IMR-90 (cell line): ENCODE measurements around the gene MORF4L1.

Experiments
- CEBPB ChIP-seq: IDR thresholded peaks from 2 replicates; pipeline ENCODE4 v1.6.1; 2012; ENCODE audit warnings: low read depth, low read length, improper control_type of control experiment
- MAFK ChIP-seq: IDR thresholded peaks from 2 replicates; pipeline ENCODE4 v1.6.1; 2012; ENCODE audit warnings: low read depth, low read length, improper control_type of control experiment
- MXI1 ChIP-seq: IDR thresholded peaks from 2 replicates; pipeline ENCODE4 v1.6.1; 2012; ENCODE audit warnings: low read depth, mild to moderate bottlenecking, low read length, moderate library complexity, borderline replicate concordance
- NFE2L2 ChIP-seq: fragments of 150-350 bp; IDR thresholded peaks from 2 replicates; pipeline ENCODE4 v1.6.1; 2016; ENCODE audit warnings: low read depth, mild to moderate bottlenecking, low read length
- POLR2A ChIP-seq: IDR thresholded peaks from 2 replicates; pipeline ENCODE4 v1.6.1; 2012; ENCODE audit warnings: mild to moderate bottlenecking, low read depth, low read length
- RAD21 ChIP-seq: IDR thresholded peaks from 2 replicates; pipeline ENCODE4 v1.6.1; 2012; ENCODE audit warnings: low read length, improper control_type of control experiment
- RCOR1 ChIP-seq: IDR thresholded peaks from 2 replicates; pipeline ENCODE4 v1.6.1; 2012; ENCODE audit warnings: mild to moderate bottlenecking, low read length, improper control_type of control experiment; ENCODE audit not compliant: insufficient replicate concordance
- RFX5 ChIP-seq: IDR thresholded peaks from 2 replicates; pipeline ENCODE4 v1.8.0; 2012; ENCODE audit warnings: low read depth, mild to moderate bottlenecking, low read length, moderate library complexity
- TF ChIP-seq, protein P1 (sequence below): conservative IDR thresholded peaks from 2 replicates; pipeline ENCODE4 v1.5.1; 2012; ENCODE audit warnings: mild to moderate bottlenecking, low read depth, low read length, improper control_type of control experiment
- TF ChIP-seq, protein P2 (sequence below): fragments of 150-350 bp; IDR thresholded peaks from 2 replicates; pipeline ENCODE4 v1.6.1; 2017; ENCODE audit warnings: mild to moderate bottlenecking, antibody characterized with exemption, low read length, low read depth

DNA sequence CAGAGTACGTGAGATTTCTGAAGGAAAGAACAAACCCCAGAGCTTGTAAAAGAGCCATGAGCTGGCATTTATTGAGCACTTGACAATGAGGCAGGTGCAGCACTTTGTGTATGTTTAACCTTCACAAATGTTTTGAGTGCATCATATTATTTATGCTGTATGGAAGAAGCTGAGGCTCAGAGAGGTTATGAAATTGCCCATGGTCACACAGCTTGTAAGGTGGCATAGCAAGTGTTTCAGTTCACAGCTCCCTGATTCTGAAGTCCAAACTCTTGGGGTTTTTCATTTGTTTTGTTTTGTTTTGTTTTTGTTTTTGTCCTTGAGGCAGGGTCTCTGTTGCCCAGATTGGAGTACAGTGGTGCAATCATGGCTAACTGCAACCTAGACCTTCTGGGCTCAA is 36.4 kb upstream of the MORF4L1 start:
- TF ChIP-seq, protein P1, sequence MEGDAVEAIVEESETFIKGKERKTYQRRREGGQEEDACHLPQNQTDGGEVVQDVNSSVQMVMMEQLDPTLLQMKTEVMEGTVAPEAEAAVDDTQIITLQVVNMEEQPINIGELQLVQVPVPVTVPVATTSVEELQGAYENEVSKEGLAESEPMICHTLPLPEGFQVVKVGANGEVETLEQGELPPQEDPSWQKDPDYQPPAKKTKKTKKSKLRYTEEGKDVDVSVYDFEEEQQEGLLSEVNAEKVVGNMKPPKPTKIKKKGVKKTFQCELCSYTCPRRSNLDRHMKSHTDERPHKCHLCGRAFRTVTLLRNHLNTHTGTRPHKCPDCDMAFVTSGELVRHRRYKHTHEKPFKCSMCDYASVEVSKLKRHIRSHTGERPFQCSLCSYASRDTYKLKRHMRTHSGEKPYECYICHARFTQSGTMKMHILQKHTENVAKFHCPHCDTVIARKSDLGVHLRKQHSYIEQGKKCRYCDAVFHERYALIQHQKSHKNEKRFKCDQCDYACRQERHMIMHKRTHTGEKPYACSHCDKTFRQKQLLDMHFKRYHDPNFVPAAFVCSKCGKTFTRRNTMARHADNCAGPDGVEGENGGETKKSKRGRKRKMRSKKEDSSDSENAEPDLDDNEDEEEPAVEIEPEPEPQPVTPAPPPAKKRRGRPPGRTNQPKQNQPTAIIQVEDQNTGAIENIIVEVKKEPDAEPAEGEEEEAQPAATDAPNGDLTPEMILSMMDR = no peak
- TF ChIP-seq RCOR1 (no peak), POLR2A (no peak), RAD21 (no peak), NFE2L2 (no peak), CEBPB (no peak), RFX5 (no peak), MXI1 (no peak), MAFK (no peak)
- TF ChIP-seq, protein P2, sequence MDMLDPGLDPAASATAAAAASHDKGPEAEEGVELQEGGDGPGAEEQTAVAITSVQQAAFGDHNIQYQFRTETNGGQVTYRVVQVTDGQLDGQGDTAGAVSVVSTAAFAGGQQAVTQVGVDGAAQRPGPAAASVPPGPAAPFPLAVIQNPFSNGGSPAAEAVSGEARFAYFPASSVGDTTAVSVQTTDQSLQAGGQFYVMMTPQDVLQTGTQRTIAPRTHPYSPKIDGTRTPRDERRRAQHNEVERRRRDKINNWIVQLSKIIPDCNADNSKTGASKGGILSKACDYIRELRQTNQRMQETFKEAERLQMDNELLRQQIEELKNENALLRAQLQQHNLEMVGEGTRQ = no peak
